Measurements from ENCODE around the gene RAB44. TPM values are rescaled to one million over a fixed set of nuclear protein-coding genes. Genes with fewer than 3 reads are reported as not detected.
A peak's percentile ranks its signal among the peaks of the same experiment; 100 is the strongest.

RAB44 gene
- total RNA-seq, 1 experiment from 2014 or later: not detected

GRCh38 chr6:36665180-36665579 is 32.4 kb upstream of the RAB44 start:
- no peaks in the 10 kb centered on the region for H3K9me3 ChIP-seq (ENCODE audit: insufficient read depth, low read depth)
- H3K27ac ChIP-seq: no peak overlapping the region
- TF ChIP-seq CTCF (conservative IDR thresholded peaks at IDR 0.05) (no peak), EZH2 (IDR thresholded peaks at IDR 0.05; ENCODE audit: low read depth) (no peak)
- H2AFZ ChIP-seq: no peak overlapping the region
- no peaks in the 10 kb centered on the region for H4K20me1 ChIP-seq (ENCODE audit: insufficient read depth)
- H3K4me3 ChIP-seq: no peak overlapping the region
- H3K79me2 ChIP-seq (ENCODE audit: low read depth): no peaks in the 10 kb centered on the region
- H3K4me1 ChIP-seq (replicated peaks; ENCODE audit: insufficient read depth): peaks cover 33% of the 10 kb centered on the region
- no peaks in the 10 kb centered on the region for H3K27me3 ChIP-seq (ENCODE audit: insufficient read depth, low read depth)
- ChIA-PET POLR2A (ENCODE audit: unreplicated experiment) (no interaction called here), CTCF (no interaction called here)
- no peak overlapping the region for H3K4me2 ChIP-seq
- DNase-seq: no peak
- intact Hi-C loops (cut with micrococcal nuclease; ENCODE audit: unreplicated experiment): no loop called here
- peaks cover 24% of the 10 kb centered on the region; the same call in 1 of the 2 replicates for H3F3A ChIP-seq (ENCODE audit: insufficient read depth, low read depth)
- H3K36me3 ChIP-seq (ENCODE audit: low read depth): no peaks in the 10 kb centered on the region
- H3K9me2 ChIP-seq (ENCODE audit: insufficient read depth): no peaks in the 10 kb centered on the region
- no TSS peak for BruUV-seq (replicated peaks)

DNA sequence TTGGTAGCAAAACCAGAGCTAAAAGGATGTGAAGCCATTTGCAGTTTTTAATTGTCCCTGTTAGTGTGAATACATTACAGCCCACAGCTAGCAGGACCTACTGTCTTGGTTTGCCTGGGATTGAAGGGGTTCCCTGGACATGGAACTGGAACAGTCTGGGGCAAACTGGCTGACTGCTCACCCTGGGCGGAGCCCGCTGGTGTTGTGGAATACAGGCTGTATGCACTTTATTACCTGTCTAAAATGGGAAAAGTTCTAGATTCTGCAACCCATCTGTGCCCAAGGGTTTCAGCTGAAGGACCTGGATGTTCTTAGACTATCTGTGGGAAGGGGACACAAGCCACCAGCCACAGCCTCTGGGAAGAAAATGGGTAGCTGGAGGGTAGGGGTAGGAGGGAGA is 31.3 kb upstream of the RAB44 start:
- H3K27ac ChIP-seq: peak overlapping the region; percentile 42; the same call in 1 of the 2 replicates
- no peaks in the 10 kb centered on the region for H3K79me2 ChIP-seq (ENCODE audit: low read depth)
- H3K36me3 ChIP-seq (ENCODE audit: low read depth): no peaks in the 10 kb centered on the region
- intact Hi-C loops (cut with micrococcal nuclease; ENCODE audit: unreplicated experiment): no loop called here
- BruUV-seq (replicated peaks): no TSS peak
- ChIA-PET POLR2A (ENCODE audit: unreplicated experiment) (interaction anchor here (0.6 to 1.2 kb wide), 2 partner anchors 12 to 549 kb away, joined by 5 to 16 read pairs; partner anchors contain the start of gene CDKN1A), CTCF (interaction anchor here (0.6 kb wide), 1 partner anchor 49 kb away, joined by 4 read pairs; no protein-coding TSS in a partner anchor)
- H3F3A ChIP-seq (ENCODE audit: insufficient read depth, low read depth): peaks cover 24% of the 10 kb centered on the region; the same call in 1 of the 2 replicates
- H3K9me3 ChIP-seq (ENCODE audit: insufficient read depth, low read depth): no peaks in the 10 kb centered on the region
- no peak overlapping the region for H3K4me3 ChIP-seq
- TF ChIP-seq CTCF (conservative IDR thresholded peaks at IDR 0.05): no peak
- no peak for TF ChIP-seq EZH2 (IDR thresholded peaks at IDR 0.05; ENCODE audit: low read depth)
- H3K4me2 ChIP-seq: peak overlapping the region; percentile 54
- H3K4me1 ChIP-seq (replicated peaks; ENCODE audit: insufficient read depth): peaks cover 33% of the 10 kb centered on the region
- H3K9me2 ChIP-seq (ENCODE audit: insufficient read depth): no peaks in the 10 kb centered on the region
- no peaks in the 10 kb centered on the region for H3K27me3 ChIP-seq (ENCODE audit: insufficient read depth, low read depth)
- DNase-seq: no peak
- H4K20me1 ChIP-seq (ENCODE audit: insufficient read depth): no peaks in the 10 kb centered on the region
- H2AFZ ChIP-seq: no peak overlapping the region

DNA sequence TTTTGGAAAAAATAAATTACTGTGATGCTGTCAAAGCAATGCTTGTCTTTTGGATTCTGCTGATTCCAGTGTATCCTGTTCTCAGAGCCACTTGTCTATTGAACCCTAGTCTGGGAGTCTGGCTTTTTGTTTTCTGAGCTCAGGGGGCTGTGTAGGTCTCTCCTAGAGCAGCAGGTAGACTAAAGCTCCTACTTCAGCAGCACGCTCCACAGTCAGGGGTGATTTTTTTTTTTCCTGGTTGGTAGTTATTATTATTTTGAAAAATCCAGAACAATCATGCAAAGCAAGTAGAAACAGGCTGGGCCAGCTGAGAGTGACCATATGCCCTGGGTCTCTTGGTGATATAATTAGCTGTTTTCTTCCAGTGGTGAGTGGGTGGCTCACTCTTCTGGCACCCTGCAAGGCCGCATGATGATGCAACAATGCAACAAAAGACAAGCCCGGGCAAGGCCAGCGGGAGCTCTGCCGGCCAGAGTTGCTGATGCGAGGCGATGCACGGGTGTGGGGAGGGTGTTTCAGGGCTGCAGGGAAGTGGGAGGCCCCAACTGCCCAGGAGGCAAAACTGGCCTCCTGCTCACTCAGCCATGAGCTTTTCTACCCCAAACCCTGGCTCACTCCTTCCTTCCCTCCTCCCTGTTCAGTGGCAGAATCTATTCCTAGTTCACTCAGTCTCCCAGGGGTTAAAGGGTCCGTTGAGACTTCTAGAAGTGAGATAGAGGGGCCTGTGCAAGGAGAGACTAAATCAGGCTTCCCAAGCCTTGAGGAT is 30.6 kb upstream of the RAB44 start:
- Histone ChIP-seq H3K4me3 (no peak overlapping the region), H3K79me2 (ENCODE audit: low read depth) (no peaks in the 10 kb centered on the region), H3K36me3 (ENCODE audit: low read depth) (no peaks in the 10 kb centered on the region), H3K9me2 (ENCODE audit: insufficient read depth) (no peaks in the 10 kb centered on the region), H3K4me1 (replicated peaks; ENCODE audit: insufficient read depth) (peaks cover 33% of the 10 kb centered on the region), H3K4me2 (peak overlapping the region; percentile 54), H2AFZ (no peak overlapping the region), H3F3A (ENCODE audit: insufficient read depth, low read depth) (peaks cover 24% of the 10 kb centered on the region; the same call in 1 of the 2 replicates), H4K20me1 (ENCODE audit: insufficient read depth) (no peaks in the 10 kb centered on the region), H3K27me3 (ENCODE audit: insufficient read depth, low read depth) (no peaks in the 10 kb centered on the region), H3K9me3 (ENCODE audit: insufficient read depth, low read depth) (no peaks in the 10 kb centered on the region), H3K27ac (peak overlapping the region; percentile 42; the same call in 1 of the 2 replicates)
- POLR2A ChIA-PET (ENCODE audit: unreplicated experiment): interaction anchor here (0.6 to 1.2 kb wide), 2 partner anchors 11 to 13 kb away, joined by 5 to 16 read pairs; partner anchors contain the start of gene CDKN1A
- peak; percentile 75 to 87 for DNase-seq
- TF ChIP-seq EZH2 (IDR thresholded peaks at IDR 0.05; ENCODE audit: low read depth): no peak
- TF ChIP-seq CTCF (conservative IDR thresholded peaks at IDR 0.05): no peak
- BruUV-seq (replicated peaks): no TSS peak
- intact Hi-C loops (cut with micrococcal nuclease; ENCODE audit: unreplicated experiment): loop anchor here (1.0 kb wide), 1 partner anchor 11 kb away; the partner anchor contains the start of gene CDKN1A
- CTCF ChIA-PET: interaction anchor here (0.6 kb wide), 1 partner anchor 50 kb away, joined by 4 read pairs; no protein-coding TSS in a partner anchor

Data from PC-9 (cell line).